ENCODE measurements around the gene RAI1.

RAI1 gene

DNA sequence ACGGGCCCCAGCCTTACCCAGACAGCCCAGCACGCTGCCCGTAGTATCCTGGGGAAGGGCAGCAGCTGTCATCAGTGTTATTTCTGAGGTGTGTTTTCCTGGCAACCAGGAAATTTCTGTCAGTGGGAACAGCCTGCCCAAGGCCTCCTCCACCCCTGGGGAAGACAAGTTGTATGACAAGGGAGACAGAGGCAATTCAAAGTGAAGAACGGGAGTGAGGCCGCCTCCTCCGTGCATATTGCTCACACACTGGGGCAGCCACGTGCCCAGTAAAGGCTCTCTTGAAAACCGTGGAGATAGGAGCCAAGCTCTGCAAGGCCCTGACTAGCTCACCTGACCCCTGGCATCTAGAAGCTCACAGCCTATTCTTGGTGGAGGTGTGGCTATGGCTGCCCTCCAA is 57.6 kb downstream of the RAI1 start:
- no peaks in the 10 kb centered on the region for H3K9me3 ChIP-seq
- peak overlapping the region; percentile 69 for H3K9ac ChIP-seq
- peak overlapping the region; percentile 97 for H3K4me2 ChIP-seq
- H3K36me3 ChIP-seq: peaks cover under 1% of the 10 kb centered on the region; the same call in 1 of the 2 replicates
- peaks cover 91% of the 10 kb centered on the region for H4K20me1 ChIP-seq
- H3K4me1 ChIP-seq: peaks cover 97% of the 10 kb centered on the region
- H3K27ac ChIP-seq: peak overlapping the region; percentile 84
- TF ChIP-seq Cebpa-rat (IDR thresholded peaks at IDR 0.05): no peak
- H3K4me3 ChIP-seq: 0 out of 2 replicates have a peak overlapping the region, but pooled peaks have one; percentile 10
- no peaks in the 10 kb centered on the region for H3K27me3 ChIP-seq

DNA sequence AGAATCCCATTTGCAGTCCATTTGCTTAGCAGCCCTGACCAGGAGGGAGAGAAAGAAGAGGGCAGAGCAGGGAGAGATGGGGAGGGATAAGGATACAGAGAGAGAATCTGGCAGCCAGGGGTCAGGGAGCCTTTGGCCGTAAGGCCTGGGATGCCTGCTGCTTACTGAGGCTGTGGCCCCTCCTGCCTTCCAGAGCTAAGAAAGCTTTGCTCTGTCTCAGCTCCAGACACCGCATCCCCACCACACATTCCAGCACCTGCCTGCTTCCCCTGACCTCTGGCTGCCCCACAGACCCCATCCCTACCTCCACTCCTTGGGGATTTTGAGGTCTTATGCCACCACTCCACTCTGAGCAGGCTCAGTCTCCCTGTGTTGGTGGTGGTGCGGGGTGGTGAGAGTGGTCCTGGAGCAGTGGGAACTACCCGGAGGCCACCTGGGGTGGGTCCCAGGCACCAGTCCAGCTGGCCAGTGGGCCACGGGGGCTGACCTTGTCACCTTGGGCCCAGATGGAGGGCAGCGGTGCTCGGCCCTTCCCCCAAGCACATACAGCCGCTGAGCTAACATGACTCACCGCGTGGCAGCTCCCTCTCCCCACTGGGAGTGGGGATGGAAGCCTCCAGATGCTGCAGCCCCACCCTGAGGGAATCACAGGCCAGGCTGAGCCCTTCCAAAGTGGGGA is 58.3 kb downstream of the RAI1 start:
- 0 out of 2 replicates have a peak overlapping the region, but pooled peaks have one; percentile 10 for H3K4me3 ChIP-seq
- H3K9ac ChIP-seq: peak overlapping the region; percentile 69
- H3K27ac ChIP-seq: peak overlapping the region; percentile 84
- H3K36me3 ChIP-seq: no peaks in the 10 kb centered on the region; the same call in 1 of the 2 replicates
- TF ChIP-seq Cebpa-rat (IDR thresholded peaks at IDR 0.05): no peak
- H4K20me1 ChIP-seq: peaks cover 85% of the 10 kb centered on the region
- no peaks in the 10 kb centered on the region for H3K9me3 ChIP-seq
- H3K4me2 ChIP-seq: peak overlapping the region; percentile 97
- no peaks in the 10 kb centered on the region for H3K27me3 ChIP-seq
- H3K4me1 ChIP-seq: peaks cover 97% of the 10 kb centered on the region

DNA sequence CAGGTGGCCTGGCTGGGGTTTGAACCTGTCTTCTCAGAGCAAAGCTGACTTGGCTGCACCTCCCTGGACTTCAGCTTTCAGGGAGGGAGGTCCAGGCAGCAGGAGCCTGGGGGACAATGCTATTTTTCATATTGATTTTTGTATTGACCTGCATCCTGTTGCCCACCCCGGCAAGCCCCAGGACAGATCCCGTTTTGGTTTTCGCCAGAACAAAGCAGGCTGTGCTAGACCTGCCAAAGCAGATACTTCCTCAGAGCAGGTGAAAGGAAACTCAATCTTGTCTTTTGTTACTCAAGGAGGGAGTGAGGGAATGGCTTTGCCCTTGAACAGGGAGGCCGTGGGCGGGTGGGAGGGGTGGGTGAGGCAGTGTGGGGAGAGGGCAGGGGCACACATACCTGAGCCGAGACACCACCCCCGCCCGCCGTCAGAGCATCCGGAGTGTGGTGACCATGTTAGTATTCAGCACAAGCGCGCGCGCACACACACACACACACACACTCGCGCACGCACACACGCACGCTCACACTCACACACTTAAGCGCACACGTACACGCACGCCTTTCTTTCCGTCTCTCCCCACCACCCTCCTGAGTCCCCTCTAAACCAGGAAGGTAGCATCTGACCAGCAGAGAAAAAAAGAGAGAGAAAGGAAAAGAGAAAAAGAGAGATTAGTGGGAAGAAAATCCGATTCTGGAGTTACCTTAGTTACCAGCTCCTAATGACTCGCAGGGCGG is 59.5 kb downstream of the RAI1 start:
- peak overlapping the region; percentile 97 for H3K4me2 ChIP-seq
- H3K9me3 ChIP-seq: no peaks in the 10 kb centered on the region
- H3K27me3 ChIP-seq: no peaks in the 10 kb centered on the region
- peak overlapping the region; percentile 69 for H3K9ac ChIP-seq
- no peak overlapping the region for H3K4me3 ChIP-seq
- peaks cover 97% of the 10 kb centered on the region for H3K4me1 ChIP-seq
- H4K20me1 ChIP-seq: peaks cover 73% of the 10 kb centered on the region
- H3K36me3 ChIP-seq: no peaks in the 10 kb centered on the region; the same call in 1 of the 2 replicates
- peak overlapping the region; percentile 84 for H3K27ac ChIP-seq
- no peak for TF ChIP-seq Cebpa-rat (IDR thresholded peaks at IDR 0.05)

DNA sequence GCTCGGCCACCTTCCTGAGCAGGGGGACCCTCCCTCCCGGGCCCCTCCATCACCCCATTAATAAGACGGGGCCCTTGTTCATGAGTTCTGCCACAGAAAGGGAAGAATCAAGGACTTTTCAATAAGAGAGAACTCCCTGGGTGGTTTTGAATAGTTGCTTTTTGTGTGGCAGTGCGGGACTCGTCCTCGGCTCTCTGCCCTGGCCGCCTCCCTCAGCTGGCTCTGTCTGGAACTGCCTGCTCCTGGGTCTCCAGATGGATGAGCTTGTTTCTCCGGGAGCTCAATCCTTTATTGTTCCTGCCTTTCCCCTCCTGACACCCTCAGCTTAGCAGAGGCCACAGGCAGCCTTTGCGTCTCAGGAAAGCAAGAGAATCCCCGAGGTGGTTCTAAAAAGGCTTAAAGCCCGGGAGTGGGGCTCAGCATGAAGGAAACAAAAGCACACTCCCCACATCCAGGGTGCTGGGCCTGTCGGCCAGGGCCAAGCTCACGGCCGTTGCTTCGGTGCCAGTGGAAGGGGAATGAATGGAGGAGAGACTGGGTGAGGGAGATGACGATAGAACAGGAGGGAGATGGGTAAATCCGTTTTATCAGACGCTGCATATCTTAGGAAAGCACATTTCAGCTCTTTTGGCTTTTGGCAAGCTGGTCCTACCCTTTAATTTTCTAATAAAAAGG is 60.2 kb downstream of the RAI1 start:
- no peaks in the 10 kb centered on the region for H3K9me3 ChIP-seq
- H3K4me3 ChIP-seq: no peak overlapping the region
- no peaks in the 10 kb centered on the region for H3K27me3 ChIP-seq
- no peak for TF ChIP-seq Cebpa-rat (IDR thresholded peaks at IDR 0.05)
- H3K9ac ChIP-seq: peak overlapping the region; percentile 58
- H4K20me1 ChIP-seq: peaks cover 66% of the 10 kb centered on the region
- peaks cover 97% of the 10 kb centered on the region for H3K4me1 ChIP-seq
- peak overlapping the region; percentile 72 for H3K27ac ChIP-seq
- H3K36me3 ChIP-seq: no peaks in the 10 kb centered on the region; the same call in 1 of the 2 replicates
- peak overlapping the region; percentile 59 for H3K4me2 ChIP-seq

DNA sequence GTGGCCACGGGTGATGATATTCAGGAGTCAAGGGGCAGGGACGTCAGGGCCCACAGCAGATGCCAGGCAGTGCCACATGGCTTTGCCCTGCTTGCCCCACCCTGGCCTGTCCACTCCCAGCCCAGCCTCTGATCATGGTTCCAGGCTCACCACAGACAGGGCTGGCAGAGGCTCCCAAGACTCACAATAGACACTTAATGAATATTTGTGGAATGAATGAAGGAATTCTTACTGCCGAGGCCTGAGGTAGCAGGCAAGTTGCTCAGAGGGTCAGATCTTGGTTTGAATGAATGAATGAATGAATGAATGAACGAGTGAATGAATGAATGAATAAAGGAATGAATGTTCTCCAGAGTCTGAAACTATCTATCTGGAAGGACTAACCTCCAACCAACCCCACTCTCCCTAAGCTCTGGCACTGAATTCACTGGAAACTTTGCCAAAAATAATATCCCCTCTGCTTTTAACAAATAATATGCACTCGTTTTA is 60.9 kb downstream of the RAI1 start:
- Histone ChIP-seq H3K27ac (peak overlapping the region; percentile 72), H3K9me3 (no peaks in the 10 kb centered on the region), H3K36me3 (no peaks in the 10 kb centered on the region), H3K4me3 (no peak overlapping the region), H4K20me1 (peaks cover 59% of the 10 kb centered on the region), H3K27me3 (no peaks in the 10 kb centered on the region), H3K4me1 (peaks cover 97% of the 10 kb centered on the region), H3K9ac (0 out of 2 replicates have a peak overlapping the region, but pooled peaks have one; percentile 58), H3K4me2 (peak overlapping the region; percentile 59)
- no peak for TF ChIP-seq Cebpa-rat (IDR thresholded peaks at IDR 0.05)

DNA sequence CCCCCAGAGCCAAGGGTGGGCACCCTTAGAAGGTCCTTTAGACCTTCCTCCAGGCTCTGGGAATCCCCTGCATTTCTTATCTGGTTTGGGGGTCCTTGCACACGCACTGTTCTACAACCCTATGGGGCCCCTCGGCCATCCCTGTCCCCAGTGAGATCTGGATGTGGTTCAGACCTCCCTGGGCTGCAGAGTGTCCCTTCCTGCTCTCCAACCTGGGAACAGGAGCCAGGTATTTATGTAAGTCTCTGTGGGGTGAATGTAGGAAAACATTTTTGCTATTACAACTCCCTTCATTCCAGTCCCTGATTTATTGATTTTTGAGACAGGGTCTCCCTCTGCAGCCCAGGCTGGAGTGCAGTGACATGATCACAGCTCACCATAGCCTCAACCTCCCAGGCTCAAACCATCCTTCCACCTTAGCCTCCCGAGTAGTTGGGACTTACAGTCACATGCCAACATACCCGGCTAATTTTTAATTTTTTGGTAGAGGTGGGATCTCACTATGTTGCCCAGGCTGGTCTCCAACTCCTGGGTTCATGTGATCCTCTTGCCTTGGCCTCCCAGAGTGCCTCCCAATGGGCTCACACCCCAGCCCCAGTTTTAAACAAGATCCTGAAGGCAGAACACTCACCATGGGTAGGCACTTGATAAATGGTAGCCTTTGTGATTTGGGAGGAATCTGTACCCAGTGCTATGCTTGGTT is 61.6 kb downstream of the RAI1 start:
- H4K20me1 ChIP-seq: peaks cover 52% of the 10 kb centered on the region
- H3K9ac ChIP-seq: no peak overlapping the region
- peaks cover 97% of the 10 kb centered on the region for H3K4me1 ChIP-seq
- H3K9me3 ChIP-seq: no peaks in the 10 kb centered on the region
- H3K4me3 ChIP-seq: no peak overlapping the region
- no peaks in the 10 kb centered on the region for H3K27me3 ChIP-seq
- H3K36me3 ChIP-seq: no peaks in the 10 kb centered on the region
- H3K4me2 ChIP-seq: peak overlapping the region; percentile 97
- no peak for TF ChIP-seq Cebpa-rat (IDR thresholded peaks at IDR 0.05)
- H3K27ac ChIP-seq: peak overlapping the region; percentile 92

DNA sequence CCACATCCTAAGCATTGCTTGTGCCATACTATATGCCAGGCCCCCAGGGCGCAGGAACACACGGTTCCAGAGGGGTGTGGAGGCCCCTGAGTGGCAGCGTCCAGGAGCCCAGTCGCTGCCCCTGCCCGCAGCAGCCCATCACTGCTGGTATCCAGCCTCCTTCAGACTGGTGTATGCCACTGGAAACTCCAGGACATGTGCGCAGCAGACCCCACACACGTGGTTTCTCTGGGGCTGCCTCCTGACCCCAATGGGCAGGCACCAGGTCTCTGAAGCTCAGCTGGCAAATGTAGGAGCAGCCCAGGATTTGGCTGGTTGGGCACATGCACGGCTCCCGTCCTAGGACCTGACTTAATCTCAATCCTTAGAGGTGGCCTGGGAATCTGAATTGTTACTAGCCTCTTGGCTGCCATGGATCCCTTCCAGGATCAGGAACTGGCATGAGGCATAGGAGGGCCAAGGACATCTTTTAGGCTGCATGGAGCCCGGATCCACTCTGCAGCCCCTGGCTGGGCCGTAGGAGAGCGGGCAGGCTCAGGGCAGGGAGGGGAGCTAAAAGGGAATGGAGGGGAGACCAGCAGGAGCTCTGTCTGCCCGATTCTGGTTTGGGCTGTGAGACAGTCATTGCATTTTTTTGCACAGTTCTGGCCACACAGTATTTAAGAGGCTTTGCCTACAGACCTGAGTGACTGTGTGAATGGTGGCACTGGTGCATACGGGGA is 62.3 kb downstream of the RAI1 start:
- H4K20me1 ChIP-seq: peaks cover 48% of the 10 kb centered on the region
- TF ChIP-seq Cebpa-rat (IDR thresholded peaks at IDR 0.05): no peak
- H3K9ac ChIP-seq: no peak overlapping the region
- H3K4me1 ChIP-seq: peaks cover 99% of the 10 kb centered on the region
- H3K36me3 ChIP-seq: no peaks in the 10 kb centered on the region
- peak overlapping the region; percentile 97 for H3K4me2 ChIP-seq
- H3K27me3 ChIP-seq: no peaks in the 10 kb centered on the region
- no peak overlapping the region for H3K4me3 ChIP-seq
- peak overlapping the region; percentile 92 for H3K27ac ChIP-seq
- H3K9me3 ChIP-seq: no peaks in the 10 kb centered on the region

DNA sequence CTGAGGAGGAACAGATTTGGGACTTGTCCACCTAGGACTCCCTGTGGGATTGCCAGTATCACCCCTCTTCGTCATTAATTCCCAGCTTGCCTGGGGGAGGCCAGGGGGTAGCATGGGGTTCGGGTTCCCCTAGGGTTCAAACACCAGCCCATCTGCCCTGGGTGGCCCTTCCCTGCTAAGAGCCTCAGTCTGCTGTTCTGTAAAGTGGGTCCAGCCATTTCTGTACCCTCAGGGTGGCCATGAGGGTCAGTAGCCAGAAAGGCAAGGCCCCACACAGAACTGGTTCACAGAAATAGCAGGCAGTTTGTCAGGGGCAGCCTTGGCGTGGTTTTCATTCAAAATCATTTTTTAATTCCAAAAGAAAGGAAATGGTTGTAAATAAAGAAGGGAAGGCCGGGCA is 62.9 kb downstream of the RAI1 start:
- Histone ChIP-seq H3K4me2 (peak overlapping the region; percentile 97), H3K36me3 (no peaks in the 10 kb centered on the region), H3K9ac (no peak overlapping the region), H3K27me3 (no peaks in the 10 kb centered on the region), H3K9me3 (no peaks in the 10 kb centered on the region), H3K27ac (peak overlapping the region; percentile 92), H3K4me1 (peaks cover 99% of the 10 kb centered on the region), H4K20me1 (peaks cover 42% of the 10 kb centered on the region), H3K4me3 (no peak overlapping the region)
- no peak for TF ChIP-seq Cebpa-rat (IDR thresholded peaks at IDR 0.05)

Data from BLaER1 (cell line).